Hematopoietic multipotent progenitor cell treated with erythropoietin and hydrocortisone succinate and interleukin-3 and kit ligand, for 17 days (in vitro differentiated cells): ENCODE data around the gene FAM228B.
"Not testable (repeated sequence)": the region's sequence is repeated elsewhere in the genome, so short reads cannot be mapped to it uniquely, and the experiment has no call there.

ENCODE experiments used
- DNase-seq: peaks from one replicate; pipeline ENCODE4 v3.0.0-alpha.2; 2015; ENCODE audit warnings: low spot score

Gene FAM228B

DNA sequence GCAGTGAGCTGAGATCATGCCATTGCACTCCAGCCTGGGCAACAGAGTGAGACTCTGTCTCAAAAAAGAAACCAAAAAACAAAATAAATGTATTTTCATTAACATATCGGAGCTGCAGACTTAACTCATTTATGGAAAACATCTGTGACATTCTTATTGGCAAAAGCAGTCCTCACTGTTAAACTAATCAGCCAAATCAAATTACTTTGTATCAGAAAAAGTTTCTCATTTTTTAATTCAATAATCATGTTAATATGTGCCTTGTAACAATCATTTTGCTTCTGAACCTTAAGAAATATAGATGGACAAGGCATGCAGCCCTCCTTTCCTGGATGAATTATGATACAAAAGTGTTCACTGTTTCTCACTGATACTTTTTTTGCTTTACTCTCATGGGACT is 20.6 kb upstream of the FAM228B start:
- no peak for DNase-seq

DNA sequence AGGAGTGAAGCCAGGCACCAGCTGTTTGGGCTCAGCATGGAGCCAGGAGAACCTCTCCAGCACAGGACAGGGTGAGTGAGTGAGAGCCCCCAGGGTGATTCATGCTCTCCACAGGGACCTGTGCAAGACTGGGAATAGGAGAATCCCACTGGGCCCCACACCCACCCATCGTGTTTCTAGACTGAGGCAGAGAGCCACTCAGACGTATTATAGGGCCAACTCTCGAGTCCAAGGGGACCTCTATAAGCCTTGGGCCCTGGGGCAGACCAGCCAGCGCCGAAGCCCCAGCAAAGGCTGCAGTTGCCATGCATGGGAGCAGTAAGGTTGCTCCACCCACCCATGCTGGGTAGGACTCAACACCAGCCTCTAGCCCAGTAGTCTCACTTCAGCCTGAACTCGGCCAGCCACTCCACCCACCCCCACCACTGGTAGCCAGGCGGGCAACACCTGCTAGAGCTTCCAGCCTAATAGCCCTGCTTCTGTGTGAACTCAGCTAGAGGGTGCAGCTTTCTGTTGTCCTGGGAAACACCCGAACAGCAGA is 19.1 kb upstream of the FAM228B start:
- DNase-seq, result no peak

DNA sequence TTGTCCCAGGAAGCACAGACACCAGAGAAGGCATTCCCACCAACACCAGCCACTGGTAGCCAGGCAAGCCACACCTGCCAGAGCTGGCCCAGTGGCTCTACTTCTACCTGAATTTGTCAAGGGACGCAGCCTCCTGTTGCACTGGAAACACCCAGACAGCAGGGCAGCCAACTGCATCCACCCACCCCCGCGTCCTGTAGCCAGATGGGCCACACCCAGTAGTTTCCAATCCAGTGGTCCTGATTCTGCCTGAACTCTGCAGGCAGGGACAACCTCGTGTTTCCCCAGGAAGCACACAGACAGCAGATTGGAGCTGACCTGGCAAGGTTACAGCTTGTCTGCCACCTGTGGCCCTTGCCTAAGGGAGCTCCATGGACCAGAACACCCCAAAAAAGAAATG is 18.4 kb upstream of the FAM228B start:
- no peak for DNase-seq

DNA sequence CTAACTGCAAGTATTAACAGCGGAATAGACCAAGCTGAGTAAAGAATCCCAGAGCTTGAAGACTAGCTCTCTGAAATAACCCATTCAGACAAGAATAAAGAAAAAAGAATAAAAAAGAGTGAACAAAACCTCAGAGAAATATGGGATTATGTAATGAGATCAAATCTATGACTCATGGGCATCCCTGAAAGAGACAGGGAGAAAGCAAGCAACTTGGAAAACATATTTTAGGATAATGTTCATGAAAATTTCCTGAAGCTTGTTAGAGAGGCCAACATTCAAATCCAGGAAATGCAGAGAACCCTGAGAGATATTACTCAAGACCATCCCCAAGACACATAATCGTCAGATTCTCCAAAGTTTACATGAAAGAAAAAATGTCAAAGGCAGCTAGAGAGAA is 17.5 kb upstream of the FAM228B start:
- no peak for DNase-seq

DNA sequence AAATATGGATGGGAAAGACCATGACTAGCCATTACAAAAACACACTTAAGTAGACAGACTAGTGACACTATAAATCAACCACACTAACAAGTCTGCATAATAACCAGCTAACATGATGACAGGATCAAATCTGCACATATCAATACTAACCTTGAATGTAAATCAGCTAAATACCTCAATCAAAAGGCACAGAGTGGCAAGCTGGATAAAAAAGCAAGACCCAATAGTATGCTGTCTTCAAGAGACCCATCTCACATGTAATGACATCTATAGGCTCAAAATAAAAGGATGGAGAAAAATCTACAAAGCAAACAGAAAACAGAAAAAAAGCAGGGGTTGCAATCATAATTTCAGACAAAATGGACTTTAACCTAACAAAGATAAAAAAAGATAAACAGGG is 16.5 kb upstream of the FAM228B start:
- DNase-seq, result no peak

DNA sequence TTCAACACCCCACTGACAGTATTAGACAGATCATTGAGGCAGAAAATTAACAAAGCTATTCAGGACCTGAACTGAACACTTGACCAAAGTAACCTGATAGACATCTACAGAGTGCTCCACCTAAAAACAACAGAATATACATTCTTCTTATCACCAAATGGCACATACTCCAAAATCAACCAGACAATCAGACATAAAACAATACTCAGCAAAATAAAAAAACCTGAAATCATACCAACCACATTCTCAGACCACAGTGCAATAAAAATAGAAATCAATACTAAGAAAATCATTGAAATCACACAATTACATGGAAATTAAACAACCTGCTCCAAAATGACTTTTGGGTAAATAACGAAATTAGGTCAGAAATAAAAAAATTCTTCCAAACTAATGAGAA is 15.9 kb upstream of the FAM228B start:
- DNase-seq, result no peak

DNA sequence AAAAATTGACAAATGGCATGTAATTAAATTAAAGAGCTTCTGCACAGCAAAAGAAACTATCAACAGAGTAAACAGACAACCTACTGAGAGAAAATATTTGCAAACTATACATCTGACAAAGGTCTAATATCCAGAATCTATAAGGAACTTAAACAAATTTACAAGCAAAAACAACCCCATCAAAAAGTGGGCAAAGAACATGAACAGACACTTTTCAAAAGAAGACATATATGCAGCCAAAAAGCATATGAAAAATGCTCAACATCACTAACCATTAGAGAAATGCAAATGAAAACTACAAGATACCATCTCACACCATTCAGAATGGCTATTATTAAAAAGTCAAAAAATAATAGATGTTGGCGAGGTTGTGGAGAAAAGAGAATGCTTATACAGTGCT is 13.8 kb upstream of the FAM228B start:
- not testable (repeated sequence) for DNase-seq

DNA sequence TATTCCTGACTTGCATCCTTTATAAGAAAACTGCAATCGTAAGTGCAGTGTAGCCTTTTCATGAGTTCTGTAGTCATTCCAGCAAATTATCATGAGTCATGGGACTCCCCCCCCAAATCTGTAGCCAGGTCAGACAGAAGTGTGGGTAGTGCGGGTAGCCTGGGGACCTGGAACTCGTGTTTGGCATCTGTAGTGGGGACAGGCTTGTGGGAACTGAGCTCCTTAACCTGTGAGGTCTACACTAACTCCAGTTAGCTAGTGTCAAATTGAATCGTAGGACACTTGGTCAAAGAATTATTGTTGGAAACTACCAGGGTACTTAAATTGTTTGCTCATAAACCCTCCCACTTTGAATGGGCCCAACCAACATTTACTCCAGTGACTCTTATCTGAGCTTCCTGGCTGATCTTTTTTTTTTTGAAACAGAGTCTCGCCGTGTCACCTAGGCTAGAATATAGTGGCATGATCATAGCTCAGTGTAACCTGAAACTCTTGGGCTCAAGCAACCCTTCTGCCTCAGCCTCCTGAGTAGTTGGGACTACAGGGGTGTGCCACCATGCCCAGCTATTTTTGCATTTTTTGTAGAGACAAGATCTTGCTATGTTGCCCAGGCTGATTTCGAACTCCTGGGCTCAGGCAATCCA is 12.5 kb upstream of the FAM228B start:
- no peak for DNase-seq

DNA sequence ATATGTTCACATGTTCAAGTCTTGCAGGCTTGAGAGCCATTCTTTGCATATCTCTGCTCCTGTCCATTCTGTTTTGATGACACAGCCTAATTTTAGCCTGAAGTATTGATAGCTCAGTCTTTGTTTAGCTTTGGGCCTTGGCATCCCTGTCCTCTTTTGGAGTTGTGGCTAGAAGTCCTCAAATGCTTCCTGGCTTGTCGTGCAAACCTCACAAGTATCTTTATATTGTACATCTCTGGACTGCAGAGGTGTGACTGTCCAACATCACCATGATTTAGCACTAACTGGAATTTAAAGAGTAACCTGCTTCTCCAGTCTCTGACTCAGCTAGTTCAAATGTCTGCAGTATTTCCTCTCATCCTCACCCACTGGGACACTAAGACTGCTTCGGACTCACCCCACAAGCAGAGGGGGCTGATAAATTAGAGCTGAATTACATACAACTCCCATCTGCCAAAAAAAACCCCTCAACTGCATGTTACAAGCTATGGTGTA is 11.8 kb upstream of the FAM228B start:
- DNase-seq, result no peak

DNA sequence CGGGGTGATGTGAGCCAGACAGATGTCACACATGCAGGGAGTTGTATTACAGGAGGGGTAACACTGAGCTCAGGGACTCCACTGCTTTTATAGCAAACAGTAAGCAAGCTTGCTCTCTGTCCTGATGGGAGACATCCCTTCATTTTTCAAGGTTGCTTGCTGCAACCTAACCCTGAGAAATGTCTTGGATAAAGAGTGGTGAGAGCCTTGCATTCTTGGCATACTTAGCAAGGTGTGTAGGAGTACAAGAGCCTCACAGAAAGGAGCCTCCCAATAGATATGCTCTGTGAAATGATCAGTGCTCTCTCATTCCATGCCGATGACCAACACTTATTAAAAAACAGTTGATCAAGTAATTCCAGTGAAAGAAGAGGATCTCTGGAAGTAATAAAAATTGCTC is 8.2 kb upstream of the FAM228B start:
- no peak for DNase-seq

DNA sequence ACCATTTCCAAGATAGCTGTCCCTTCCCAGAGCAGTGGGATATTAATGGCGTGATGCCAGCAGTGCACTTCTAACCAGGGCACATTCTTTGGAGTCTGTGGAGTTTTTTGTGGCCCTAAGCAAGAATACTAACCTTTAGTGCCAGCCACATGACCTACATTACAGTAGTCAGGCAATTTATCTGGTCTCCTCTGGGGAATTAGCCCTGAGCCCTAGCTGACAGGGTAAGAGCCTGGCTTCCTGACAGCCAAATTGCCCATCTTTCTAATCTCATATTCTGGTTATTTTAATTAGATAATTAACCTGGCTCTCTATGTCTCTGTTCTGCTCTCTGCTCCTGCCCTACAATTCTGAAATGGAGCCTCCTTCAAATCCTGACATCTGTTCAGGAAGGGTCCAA is 5.4 kb upstream of the FAM228B start:
- DNase-seq, result no peak

DNA sequence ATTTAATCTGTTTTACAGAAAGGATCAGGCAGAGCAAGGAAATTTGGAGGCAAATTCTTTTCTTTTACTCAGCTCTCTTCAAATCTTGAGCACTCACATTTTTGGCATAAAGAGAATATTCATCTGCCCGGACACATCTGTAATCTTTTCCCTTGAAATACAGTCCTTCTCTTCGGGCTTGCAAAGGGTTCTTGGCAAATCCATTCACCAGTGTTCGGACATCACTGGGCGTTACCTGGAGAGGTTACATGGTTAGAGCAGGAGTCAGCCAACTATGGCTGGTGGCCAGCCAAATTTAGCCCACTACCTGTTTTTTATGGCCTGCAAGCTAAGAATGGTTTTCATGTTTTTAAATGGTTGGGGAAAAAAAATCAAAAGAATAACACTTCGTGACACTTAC is 2.2 kb upstream of the FAM228B start:
- DNase-seq, result no peak

DNA sequence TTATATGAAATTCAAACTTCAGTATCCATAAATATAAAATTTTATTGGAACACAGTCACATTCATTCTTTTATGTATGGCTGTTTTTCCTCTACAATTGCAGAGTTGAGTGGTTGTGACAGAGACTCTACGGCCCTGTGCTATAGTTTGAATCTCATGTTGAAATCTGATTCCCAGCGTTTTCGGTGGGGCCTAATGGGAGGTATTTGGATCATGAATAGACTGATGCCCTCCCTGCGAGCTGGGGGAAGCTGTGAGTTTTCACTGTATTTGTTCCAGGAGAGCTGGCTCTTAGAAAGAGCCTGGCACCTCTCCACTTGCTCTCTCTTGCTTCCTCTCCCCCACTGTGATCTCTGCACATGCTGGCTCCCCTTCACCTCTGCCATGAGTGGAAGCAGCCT is 1.8 kb upstream of the FAM228B start:
- DNase-seq, result no peak

DNA sequence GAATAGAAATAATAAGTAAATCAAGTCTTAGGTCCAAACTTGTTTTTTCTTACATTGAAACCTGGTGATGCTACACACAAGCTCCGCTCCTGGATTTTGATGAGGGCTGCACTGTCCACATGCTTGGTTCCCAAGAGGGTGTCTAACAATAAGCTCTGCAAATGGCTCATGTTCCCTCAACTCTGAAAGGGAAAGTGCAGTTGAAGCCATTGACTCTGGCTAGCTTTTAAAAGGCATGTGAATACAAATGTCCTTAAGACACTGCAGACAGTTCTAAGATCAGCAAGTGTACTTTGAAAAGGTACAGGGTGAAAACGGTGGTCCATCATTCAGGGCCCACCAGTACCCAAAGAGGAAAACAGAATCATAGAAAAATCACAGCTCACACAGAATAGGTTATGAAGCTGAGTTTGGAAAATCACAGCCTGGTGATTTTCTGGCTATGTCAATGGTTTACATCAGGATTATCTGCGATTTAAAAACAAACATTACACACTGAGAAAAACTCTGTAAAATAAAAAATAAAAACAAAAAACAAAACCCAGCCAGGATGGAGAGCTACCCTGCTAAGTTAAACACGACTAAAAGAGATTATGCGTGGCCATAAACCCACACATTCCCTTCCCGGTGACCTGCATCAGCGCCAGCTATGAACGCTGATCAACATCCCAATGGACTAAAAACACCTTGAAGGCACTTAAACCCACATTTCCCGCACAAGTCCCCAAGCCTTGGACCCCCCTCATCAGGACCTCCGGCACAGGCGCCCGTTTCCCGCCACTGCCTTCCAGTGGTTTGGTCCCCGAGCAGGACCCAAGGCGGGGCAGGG is 689 bp upstream of the FAM228B start:
- no peak for DNase-seq

DNA sequence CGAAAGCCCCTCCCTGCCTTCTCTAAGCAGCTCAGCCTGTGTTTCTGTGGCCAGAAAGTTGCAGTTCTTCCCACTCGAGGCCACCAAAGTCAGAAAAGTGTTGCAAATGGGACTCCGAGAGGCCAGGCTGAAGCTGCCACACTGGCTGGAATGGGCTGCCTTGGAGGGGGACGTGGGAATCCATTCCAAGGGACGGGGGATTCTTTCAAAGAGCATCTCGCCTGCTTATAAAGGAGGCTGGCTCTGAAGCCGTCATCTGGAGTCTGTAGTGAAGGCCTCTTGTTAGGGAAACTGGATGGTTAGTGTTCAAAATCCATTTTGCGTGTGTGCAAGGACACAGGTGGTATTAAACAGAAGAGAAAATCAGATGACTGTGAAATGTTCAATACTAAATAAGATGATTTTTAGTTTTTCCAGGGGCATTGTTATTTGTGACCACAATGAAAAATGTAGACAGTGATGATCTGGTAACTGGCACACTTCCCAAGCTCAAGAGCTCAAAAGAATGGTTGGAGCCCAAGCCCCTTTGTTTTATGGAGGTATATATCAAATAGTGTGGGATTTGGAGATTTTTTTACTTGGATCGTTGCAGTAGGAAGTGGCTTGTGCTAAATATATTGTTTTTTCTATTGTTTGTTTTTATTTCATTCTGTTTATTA is 782 bp downstream of the FAM228B start:
- DNase-seq, result no peak

DNA sequence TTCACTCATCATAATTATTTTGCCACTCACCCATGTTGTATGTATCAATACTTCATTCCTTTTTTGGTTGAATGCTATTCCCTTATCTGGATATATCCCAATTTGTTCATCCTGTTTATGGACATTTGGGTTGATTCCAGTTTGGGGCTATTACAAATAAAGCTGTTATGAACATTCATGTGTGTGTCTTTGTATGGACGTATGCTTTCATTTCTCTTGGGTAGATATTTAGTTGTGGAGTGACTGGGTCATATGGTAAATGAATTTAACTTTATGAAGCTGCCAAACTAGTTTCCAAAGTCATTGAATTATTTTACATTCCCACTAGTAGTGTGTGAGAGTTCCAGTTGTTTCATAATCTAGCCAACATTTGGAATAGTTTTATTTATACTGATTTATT is 2.7 kb downstream of the FAM228B start:
- no peak for DNase-seq

DNA sequence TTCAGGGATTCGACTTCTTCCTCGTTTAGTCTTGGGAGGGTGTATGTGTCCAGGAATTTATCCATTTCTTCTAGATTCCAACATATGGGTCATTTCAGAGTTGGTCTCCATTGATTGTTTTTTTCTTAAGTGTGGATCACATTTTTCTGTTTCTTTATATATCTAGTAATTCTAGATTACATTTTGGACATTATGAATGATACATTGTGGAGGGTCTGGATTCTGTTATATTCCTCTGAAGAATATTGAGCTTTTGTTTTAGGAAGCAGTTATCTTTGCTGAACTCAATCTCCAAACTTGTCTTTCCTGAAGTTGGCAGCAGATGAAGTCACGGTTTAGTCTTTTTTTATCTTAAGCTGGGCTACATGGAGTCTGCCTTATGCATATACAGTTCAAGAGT is 9.3 kb downstream of the FAM228B start:
- no peak for DNase-seq

DNA sequence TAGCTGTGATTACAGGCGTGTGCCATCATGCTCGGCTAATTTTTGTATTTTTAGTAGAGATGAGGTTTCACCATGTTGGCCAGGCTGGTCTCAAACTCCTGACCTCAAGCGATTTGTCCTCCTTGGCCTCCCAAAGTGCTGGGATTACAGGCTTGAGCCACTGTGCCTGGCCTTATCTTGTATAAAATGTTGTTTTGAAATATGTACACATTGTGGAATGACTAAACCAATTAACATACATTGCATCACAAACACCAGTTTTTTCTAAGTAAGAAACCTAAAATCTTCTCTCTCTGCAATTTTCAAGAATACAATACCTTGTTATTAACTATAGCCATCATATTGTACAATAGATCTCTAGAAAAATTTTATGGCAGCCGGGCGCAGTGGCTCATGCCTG is 17.0 kb downstream of the FAM228B start:
- not testable (repeated sequence) for DNase-seq

DNA sequence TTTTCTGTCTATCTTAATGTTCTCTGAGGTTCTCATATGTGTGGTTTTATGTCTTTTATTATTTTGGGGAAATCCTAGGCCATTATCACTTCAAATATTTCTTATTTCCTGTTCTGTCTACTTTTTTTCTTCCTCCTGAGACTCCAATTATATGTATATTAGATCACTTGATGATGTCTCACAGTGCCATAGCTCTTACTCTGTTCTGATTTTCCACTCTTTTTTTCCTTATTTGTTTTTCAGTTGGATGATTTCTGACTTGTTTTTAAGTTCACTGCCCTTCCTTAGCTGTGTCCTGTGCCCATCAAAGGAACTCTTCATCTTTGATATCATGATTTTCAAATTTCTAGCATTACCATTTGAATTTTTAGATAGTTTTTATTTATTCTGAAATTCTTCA is 24.1 kb downstream of the FAM228B start:
- no peak for DNase-seq

DNA sequence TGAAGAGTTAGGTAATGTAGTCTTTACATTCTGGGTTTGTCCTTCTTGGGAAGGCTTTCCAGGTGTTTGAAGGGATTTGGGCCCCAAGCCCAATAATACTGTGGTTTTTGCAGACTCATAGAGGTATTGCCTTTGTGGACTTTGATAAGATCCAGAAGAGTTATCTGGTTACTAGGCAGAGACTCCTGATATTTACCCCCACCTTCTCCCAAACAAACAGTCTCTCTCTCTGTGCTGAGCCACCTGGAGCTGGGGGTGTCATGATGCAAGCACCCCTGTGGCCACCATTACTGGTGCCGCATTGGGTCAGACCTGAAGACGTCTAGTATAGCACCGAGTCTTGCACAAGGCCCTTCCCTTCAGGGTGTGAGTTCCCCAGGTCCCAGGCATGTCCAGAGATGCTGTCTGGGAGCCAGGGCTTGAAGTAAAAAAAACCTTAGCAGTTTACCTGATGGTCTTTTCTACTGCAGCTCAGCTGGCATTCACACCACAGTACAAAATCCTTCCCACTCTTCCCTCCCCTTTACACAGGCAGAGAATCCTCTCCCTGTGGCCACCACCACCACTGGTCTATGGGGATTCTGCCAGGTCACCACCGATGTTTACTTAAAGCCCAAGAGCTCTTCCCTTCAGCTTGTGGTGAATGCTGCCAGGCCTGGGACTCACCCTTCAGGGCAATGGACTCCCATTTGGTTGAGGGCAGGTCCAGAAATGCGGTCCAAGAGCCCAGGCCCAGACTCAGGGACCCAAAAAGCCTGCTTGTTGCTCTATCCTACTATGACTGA is 29.3 kb downstream of the FAM228B start:
- no peak for DNase-seq

DNA sequence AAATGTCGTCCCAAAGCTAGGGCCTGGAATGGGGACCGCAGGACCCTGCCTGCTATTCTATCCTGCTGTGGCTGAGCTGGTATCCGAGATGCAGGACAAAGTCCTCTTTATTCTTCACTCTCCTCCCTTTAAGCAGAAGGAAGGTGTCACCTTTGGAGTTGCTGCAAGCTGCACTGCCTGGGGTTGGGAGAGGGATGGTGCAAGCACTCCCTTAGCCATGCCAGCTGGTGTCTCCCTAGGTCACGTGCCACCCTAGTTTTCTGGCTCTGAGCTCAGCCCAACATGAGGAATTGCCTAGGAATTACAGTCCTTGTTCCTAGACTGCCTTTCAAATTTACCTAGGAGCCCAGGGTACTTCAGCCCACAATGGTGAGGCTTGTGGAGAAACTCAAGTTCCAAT is 30.2 kb downstream of the FAM228B start:
- DNase-seq, result no peak

DNA sequence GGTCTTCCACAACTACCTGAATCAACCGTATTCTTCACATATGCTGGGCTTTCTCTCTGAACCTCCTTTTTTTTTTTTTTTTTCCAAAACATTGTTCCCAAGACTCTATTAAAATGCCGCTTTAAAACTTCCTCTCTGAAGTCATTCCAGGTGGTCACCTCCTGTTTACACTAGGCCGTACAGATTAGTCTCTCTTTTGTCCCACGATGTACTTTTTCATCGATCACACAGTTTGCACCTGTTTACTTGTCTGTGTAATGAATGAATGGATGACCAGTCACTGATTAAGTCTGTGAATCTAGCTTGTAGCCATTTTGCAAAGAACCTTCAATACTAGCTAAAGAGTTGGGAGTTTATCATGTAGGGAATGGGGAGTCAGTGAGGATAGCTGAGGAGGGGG is 34.9 kb downstream of the FAM228B start:
- DNase-seq, result no peak
